Nephron (organoid): ENCODE measurements around the gene CLTB.

Experiments
- H3K27ac Mint-ChIP-seq, 3 experiments: 2 replicates each; pipeline ENCODE4 v1.8.0; 2020; ENCODE audit warnings: mixed read lengths in 3 of 3, mild to moderate bottlenecking in 2 of 3, moderate library complexity in 1 of 3
- H3K27me3 Mint-ChIP-seq: 2 replicates; pipeline ENCODE4 v1.8.0; 2021; ENCODE audit warnings: low read depth, mild to moderate bottlenecking, moderate library complexity, mixed read lengths
- H3K36me3 Mint-ChIP-seq: 2 replicates; pipeline ENCODE4 v1.8.0; 2020; ENCODE audit warnings: low read depth, mixed read lengths
- H3K4me1 Mint-ChIP-seq: 2 replicates; pipeline ENCODE4 v1.8.0; 2020; ENCODE audit warnings: mixed read lengths
- H3K4me3 Mint-ChIP-seq, 3 experiments: 2 replicates each; pipeline ENCODE4 v1.8.0; 2020; ENCODE audit warnings: mild to moderate bottlenecking in 3 of 3, mixed read lengths in 3 of 3, moderate library complexity in 2 of 3
- H3K9me3 Mint-ChIP-seq: 2 replicates; pipeline ENCODE4 v1.8.0; 2020; ENCODE audit warnings: mixed read lengths
- TF ChIP-seq, protein P1 (sequence below), 3 experiments: fragments of 200-600 bp; sonication (generic); IDR thresholded peaks; one replicate each; pipeline ENCODE4 v1.5.0; 2021; ENCODE audit warnings: antibody characterized with exemption in 3 of 3; ENCODE audit not compliant: unreplicated experiment in 3 of 3

The CLTB gene

DNA sequence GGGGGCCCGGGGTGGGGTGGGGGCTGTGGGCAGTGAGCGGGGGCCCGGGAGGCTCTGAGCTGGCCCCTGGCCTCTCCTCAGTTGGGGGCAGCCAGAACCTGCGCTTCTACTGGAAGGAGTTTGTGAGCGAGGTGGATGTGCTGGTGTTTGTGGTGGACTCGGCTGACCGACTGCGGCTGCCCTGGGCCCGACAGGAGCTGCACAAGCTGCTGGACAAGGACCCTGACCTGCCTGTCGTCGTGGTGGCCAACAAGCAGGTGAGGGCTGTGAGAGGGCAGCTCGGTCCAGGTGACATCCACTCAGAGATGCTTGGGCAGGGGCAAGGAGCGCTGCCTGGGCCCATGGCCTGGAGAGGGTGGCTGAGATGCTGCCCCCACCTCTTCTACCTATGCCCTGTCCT lies 47.6 kb downstream of the CLTB start:
- no peaks in the 10 kb centered on the region for H3K9me3 Mint-ChIP-seq
- peak overlapping the region; percentile 36 to 57 (median 45) for H3K4me3 Mint-ChIP-seq
- no peak overlapping the region for H3K27ac Mint-ChIP-seq
- H3K36me3 Mint-ChIP-seq, result peaks cover 38% of the 10 kb centered on the region
- H3K4me1 Mint-ChIP-seq, result peaks cover 8% of the 10 kb centered on the region
- H3K27me3 Mint-ChIP-seq, result peaks cover 8% of the 10 kb centered on the region
- TF ChIP-seq, protein P1, sequence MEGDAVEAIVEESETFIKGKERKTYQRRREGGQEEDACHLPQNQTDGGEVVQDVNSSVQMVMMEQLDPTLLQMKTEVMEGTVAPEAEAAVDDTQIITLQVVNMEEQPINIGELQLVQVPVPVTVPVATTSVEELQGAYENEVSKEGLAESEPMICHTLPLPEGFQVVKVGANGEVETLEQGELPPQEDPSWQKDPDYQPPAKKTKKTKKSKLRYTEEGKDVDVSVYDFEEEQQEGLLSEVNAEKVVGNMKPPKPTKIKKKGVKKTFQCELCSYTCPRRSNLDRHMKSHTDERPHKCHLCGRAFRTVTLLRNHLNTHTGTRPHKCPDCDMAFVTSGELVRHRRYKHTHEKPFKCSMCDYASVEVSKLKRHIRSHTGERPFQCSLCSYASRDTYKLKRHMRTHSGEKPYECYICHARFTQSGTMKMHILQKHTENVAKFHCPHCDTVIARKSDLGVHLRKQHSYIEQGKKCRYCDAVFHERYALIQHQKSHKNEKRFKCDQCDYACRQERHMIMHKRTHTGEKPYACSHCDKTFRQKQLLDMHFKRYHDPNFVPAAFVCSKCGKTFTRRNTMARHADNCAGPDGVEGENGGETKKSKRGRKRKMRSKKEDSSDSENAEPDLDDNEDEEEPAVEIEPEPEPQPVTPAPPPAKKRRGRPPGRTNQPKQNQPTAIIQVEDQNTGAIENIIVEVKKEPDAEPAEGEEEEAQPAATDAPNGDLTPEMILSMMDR (IDR thresholded peaks at IDR 0.05; ENCODE audit: unreplicated experiment in 3 of 3), result no peak

DNA sequence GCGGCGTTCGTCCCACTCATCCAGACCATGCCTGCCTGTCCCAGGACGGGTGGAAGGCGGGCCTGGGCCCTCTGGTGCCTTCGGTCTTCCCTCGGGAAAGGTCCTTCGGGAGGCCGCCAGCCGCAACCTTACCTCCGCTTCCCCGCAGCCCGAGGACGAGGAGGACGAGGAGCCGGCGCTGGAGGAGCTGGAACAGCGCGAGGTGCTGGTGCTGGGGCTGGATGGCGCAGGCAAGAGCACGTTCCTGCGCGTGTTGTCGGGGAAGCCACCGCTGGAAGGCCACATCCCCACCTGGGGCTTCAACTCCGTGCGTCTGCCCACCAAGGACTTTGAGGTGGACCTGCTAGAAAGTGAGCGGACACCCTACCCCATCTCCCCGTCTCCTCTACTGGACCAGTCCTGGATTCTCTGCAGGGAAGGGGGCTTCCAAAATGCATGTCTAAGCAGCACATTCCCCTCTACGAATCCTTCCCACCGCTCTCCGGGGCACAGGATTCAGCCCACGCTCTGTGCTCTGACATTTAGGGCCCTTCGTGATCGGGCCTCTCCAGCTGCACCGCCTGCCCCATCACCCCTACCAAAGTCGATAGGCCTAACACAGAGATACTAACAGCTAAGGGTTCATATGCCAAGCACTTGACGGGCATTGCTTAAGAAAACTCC lies 50.0 kb downstream of the CLTB start:
- Mint-ChIP-seq H3K4me1 (peaks cover 12% of the 10 kb centered on the region), H3K27ac (peak overlapping the region in 1 of 3 experiments; percentile 55), H3K9me3 (no peaks in the 10 kb centered on the region), H3K4me3 (peak overlapping the region; percentile 76 to 89 (median 87)), H3K27me3 (peaks cover 22% of the 10 kb centered on the region), H3K36me3 (peaks cover 38% of the 10 kb centered on the region)
- TF ChIP-seq, protein P1 (IDR thresholded peaks at IDR 0.05; ENCODE audit: unreplicated experiment in 3 of 3), result no peak

DNA sequence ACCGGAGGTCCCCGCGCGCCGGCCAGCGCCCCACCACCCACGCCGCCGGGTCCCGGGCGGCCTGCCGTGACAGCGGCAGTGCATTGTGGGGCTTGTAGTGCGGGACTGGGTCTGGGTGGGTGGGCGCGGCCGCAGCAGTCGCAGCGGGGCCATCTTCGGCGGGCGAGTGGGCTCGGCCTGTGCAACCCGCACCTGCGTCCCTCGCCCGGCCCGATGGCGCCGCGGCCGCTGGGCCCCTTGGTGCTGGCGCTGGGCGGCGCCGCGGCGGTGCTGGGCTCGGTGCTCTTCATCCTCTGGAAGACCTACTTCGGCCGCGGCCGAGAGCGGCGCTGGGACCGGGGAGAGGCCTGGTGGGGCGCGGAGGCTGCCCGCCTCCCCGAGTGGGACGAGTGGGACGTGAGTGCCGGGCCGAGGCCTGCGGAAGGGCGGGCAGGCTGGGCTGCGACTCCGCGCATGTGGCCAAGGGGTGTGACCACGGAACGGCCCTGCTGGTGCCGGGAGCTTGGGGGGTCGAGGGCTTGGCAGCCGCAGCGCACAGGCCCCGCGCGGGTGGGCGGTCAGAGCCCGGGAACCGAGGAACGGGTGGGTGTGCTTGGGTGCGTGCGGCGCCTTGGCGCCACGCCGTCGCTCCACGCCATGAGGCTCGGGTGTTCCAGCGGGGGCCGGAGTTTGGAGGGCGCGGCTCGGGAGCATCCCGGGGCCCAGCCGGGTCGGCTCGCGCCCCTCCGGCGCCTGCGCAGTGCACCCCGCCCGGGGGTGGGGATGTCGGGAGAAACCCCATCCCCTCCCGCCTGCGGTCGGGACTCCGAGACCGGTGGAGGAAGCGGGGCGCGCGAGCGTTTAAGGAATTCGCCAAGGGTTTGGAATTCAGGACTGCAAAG lies 50.7 kb downstream of the CLTB start, which contains the start of gene ARL10:
TSS of gene ARL10 (plus strand) at position 137 of the 881 bp plus-strand sequence. CDS start at position 214, 77 bp downstream.
- peak within 1 kb of the TSS in 1 of 3 experiments; percentile 51 for H3K27ac Mint-ChIP-seq
- TF ChIP-seq, protein P1 (IDR thresholded peaks at IDR 0.05; ENCODE audit: unreplicated experiment in 3 of 3), result no peak
- peaks cover 22% of the 10 kb centered on the region for H3K27me3 Mint-ChIP-seq
- H3K4me1 Mint-ChIP-seq, result peaks cover 12% of the 10 kb centered on the region
- H3K36me3 Mint-ChIP-seq, result peaks cover 31% of the 10 kb centered on the region
- no peaks in the 10 kb centered on the region for H3K9me3 Mint-ChIP-seq
- H3K4me3 Mint-ChIP-seq, result peak within 1 kb of the TSS; percentile 76 to 89 (median 87)

DNA sequence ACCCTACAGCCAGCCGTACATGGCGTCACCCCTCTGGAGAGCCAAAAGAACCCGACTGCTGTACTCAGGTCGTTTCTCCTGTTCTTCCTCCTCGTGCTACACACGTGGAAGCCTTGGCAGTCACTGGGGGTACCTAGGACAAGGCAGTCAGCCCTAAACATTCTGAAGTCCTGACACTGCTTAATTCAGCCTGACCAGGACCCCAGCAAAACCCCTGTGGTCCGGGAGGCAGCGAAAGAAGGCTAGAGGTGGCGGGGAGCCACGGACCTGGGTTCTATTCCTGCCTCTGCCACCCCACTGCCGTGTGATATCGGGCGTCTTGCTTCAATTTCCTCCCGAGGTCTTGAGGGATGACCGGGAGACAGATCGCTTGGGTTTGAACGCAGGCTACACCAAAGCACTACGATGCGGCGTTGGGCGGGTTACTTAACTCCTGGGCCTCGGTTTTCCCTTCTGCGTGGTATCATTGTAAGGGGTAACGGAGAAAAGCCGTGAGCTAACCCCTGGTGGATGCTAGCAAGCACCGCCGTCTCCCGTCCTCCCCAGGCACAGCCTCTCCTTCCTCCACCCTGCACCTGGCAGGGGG lies 51.5 kb downstream of the CLTB start:
- Mint-ChIP-seq H3K27me3 (peaks cover 22% of the 10 kb centered on the region), H3K4me3 (peak overlapping the region; percentile 76 to 81 (median 79)), H3K9me3 (no peaks in the 10 kb centered on the region), H3K4me1 (peaks cover 13% of the 10 kb centered on the region), H3K36me3 (peaks cover 24% of the 10 kb centered on the region), H3K27ac (peak overlapping the region in 1 of 3 experiments; percentile 51)
- TF ChIP-seq, protein P1 (IDR thresholded peaks at IDR 0.05; ENCODE audit: unreplicated experiment in 3 of 3), result no peak

DNA sequence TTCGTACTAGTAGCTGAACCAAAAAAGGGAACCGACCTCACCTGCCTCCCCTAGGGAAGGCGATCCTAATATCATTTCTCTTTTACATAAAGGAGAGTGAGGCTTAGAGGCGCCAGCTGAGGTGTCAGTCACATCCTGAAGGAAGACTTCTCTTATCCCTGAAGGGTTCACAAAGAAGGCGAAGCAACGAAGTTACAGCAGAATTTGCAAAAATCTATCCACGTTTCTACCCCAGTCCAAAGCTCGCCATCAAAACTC lies 54.2 kb downstream of the CLTB start:
- TF ChIP-seq, protein P1 (IDR thresholded peaks at IDR 0.05; ENCODE audit: unreplicated experiment in 3 of 3), result no peak
- Mint-ChIP-seq H3K4me3 (peak overlapping the region; percentile 98 to 99 (median 98)), H3K36me3 (peaks cover 17% of the 10 kb centered on the region), H3K27me3 (peaks cover 22% of the 10 kb centered on the region), H3K27ac (peak overlapping the region in 1 of 3 experiments; percentile 79), H3K4me1 (peaks cover 15% of the 10 kb centered on the region), H3K9me3 (no peaks in the 10 kb centered on the region)
